ENCODE results near the gene DSTYK.
"Not testable (repeated sequence)": the region's sequence is repeated elsewhere in the genome, so short reads cannot be mapped to it uniquely, and the experiment has no call there.

The DSTYK gene

DNA sequence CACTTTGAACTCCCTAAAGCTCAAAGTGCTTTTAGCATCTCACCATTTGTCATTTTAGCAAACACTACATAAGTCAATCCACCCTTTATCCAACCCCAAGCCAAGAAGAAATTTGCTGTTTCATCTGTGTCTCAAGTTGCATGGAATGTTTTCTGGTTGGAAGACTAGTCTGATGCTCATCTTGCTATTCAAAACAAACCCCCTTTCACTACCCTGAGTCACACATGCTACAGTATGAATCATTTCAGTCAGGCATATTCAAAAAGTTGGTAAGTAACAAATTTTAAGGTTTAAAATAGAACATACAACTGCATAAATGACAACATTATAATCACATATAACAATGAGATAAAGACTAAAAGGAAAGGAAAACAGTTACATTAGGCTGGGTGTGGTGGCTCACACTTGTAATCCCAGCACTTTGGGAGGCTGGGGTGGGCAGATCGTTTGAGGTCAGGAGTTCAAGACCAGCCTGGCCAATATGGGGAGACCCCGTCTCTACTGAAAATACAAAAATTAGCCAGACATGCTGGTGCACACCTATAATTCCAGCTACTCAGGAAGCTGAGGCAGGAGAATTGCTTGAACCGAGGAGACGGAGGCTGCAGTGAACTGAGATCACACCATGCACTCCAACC is 38.7 kb downstream of the DSTYK start:
- DNase-seq (ENCODE audit: low read depth in 2 of 2, low spot score in 1 of 2), result no peak

DNA sequence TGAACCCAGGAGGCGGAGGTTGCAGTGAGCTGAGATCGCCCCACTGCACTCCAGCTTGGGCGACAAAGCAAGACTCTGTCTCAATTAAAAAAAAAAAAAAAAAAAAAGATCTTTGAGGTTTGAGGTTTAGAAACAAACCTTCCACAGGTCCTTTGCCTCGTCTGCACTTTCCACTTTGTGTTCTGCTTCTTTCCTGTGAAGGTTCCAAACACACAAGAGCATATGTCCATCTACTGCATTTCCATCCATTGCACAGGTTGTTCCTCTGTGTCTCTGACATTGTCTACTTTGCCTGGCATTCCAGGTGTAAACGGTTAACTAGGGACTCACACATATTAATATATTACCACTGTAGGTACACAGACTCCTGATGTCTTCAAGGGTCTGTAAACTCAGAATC is 40.1 kb downstream of the DSTYK start:
- no peak for DNase-seq (ENCODE audit: low read depth in 2 of 2, low spot score in 1 of 2)

- DNase-seq (ENCODE audit: low read depth in 2 of 2, low spot score in 1 of 2), result no peak
These were observed 40.8 kb downstream of the DSTYK start for GRCh38 chr1:205170532-205171269.

DNA sequence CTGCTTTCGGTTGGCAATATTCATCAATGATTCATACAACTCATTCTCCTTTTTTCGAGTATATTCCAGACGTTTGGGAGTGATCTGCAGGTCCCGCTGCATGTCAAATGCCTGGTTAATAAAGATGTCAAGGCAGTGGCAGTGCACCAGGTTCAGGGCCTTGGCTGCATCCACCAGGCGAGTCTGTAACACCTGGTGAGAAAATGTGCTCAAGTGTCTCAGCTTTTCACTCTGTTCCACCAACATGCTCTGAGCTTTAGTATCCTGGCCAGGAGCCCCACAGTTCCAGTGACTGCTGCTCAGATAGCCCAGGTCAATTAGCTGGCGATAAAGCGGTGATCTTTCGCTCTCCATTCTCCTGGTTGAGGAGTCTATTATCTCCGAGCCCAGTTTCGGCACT is 42.3 kb downstream of the DSTYK start:
- DNase-seq (ENCODE audit: low read depth in 2 of 2, low spot score in 1 of 2), result no peak

DNA sequence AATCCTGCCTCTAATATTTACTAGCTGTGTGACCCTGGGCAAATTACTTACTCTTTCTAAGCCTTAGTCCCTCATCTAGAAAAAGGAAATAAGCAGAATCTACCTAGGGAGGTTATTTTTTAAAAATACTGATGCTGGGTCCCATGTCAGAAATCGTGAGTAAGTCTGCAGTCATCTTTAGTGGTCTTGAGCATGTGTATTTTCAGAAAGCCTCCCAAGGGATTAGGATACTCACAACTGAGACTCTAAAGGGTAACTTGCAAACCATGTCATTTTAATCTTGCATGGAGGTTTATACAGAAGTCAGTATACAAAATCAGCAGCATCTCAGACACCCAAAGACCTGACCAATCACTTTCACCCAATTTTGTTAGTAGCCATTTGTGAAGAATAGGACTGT is 43.2 kb downstream of the DSTYK start:
- DNase-seq (ENCODE audit: low read depth in 2 of 2, low spot score in 1 of 2), result no peak

DNA sequence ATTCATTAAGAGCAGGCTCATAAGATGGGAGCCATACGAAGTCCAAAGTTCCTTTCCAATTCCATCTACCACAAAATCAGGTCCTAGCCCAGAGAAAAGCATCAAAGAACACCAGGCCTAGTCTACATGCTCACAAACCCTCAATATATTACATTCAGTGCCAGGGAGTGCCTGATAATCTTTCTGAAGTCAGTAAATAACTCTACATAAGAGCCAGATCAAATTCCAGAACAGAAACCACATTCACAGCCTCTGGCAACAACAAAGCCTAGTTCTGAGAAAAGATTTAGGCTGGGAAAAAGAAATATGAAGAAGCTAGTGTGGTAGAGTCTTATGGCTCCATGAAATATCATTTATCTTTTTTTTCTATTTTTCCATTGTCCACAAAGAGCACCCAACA is 49.2 kb downstream of the DSTYK start:
- DNase-seq (ENCODE audit: low read depth in 2 of 2, low spot score in 1 of 2), result no peak

DNA sequence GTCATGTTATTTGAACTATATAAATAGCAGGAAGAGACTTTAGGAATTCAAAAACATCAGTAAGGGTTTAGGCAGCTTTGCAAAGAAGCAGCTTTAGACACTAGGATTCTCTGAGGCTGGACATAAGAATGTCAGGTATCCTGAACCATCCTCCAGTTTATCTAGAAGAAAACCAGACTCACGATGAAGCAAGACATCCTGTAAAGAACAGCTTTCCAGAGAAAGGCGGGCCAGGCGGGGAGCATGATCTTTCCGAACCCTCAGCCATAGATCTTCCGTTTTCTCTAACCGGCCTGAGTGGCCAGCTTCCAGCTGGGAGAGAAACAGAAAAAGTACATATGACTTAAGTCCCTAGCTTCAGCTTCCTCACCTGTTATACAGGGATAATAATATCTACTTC is 50.4 kb downstream of the DSTYK start:
- no peak for DNase-seq (ENCODE audit: low read depth in 2 of 2, low spot score in 1 of 2)

- no peak for DNase-seq (ENCODE audit: low read depth in 2 of 2, low spot score in 1 of 2)
These were observed 53.4 kb downstream of the DSTYK start for GRCh38 chr1:205158048-205158616.

DNA sequence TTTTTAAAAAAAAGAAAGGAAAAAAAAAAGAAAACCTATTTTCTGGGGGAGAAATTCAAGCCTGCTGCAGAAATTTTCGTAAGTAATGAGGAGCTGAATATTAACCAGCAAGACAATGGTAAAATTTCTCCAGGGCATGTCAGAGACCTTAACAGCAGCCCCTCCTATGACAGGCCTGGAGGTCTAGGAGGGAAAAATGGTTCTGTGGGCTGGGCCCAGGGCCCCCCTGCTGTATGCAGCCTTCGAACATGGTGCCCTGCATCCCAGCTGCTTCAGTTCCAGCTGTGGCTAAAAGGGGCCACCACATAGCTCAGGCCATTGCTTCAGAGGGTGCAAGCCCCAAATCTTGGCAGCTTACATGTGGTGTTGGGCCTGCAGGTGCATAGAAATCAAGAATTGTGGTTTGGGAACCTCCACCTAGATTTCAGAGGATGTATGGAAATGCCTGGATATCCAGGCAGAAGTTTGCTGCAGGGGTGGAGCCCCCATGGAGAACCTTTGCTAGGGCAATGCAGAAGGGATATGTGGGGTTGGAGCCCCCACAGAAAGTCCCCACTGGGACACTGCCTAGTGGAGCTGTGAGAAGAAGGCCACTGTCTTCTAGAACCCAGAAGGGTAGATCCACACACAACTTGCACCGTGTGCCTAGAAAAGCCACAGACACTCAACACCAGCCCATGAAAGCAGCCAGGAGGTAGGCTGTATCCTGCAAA is 55.7 kb downstream of the DSTYK start:
- DNase-seq (ENCODE audit: low read depth in 2 of 2, low spot score in 1 of 2), result not testable (repeated sequence)

- no peak for DNase-seq (ENCODE audit: low read depth in 2 of 2, low spot score in 1 of 2)
These were observed 59.0 kb downstream of the DSTYK start for GRCh38 chr1:205152505-205152904.

DNA sequence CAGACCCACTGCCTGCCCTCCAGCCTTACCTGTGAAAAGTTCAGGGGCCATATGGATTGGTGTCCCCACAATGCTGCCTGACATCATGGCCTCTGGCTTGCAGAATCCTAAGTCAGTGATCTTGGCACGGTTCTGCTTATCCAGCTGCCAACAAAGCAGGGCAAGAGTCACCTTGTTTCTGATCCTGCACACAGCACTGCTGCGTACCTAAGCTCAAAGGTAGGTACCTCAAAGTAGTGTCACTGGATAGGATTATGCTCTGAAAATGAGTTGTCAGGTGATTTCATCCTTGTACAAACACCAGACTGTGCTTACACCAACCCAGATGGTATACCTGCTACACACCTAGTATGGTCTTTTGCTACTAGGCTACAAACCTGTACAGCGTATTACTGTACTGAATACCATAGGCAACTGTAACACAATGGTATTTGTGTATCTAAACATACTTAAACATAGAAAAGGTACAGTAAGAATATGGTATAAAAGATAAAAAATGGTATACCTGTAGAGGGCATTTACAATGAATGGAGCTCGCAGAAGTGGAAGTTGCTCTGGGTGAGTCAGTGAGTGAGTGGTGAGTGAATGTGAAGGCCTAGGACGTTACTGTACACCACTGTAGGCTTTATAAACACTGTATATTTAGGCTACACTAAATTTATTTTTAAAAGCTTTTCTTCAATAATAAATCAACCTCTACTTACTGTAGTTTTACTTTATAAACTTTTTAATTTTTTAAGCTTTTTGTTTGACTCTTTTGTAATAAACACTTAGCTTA is 60.7 kb downstream of the DSTYK start:
- no peak for DNase-seq (ENCODE audit: low read depth in 2 of 2, low spot score in 1 of 2)

DNA sequence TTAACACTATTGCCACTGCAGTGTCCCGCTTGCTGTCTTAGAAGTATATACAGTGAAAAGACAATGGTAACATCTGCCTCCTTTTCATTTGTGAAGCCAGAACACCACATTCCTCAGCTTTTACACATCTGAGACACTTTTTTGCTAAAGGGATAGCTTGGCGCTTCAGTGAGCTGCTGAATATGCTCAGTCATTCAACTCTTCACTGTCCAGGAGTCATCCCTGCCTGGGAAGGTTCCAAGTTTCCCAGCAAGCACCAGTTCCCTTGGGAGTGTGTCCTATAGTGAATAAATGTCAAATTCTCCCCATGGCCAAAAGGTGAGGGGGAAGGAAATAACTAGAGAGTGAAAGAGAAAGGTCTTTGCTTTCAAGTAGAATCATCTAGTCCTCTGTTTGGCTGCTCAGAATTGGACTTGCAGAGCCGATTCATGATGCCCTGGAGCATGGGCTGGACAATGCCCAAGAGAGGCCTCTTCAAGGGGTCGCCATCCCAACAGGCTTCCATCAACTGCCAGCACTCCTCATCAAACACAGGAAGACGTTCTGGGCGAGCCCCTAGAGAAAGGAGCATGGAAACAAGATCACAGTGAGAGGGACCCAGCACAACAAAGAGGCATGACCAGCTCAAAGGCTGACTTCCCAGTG is 64.2 kb downstream of the DSTYK start:
- DNase-seq (ENCODE audit: low read depth in 2 of 2, low spot score in 1 of 2), result no peak

DNA sequence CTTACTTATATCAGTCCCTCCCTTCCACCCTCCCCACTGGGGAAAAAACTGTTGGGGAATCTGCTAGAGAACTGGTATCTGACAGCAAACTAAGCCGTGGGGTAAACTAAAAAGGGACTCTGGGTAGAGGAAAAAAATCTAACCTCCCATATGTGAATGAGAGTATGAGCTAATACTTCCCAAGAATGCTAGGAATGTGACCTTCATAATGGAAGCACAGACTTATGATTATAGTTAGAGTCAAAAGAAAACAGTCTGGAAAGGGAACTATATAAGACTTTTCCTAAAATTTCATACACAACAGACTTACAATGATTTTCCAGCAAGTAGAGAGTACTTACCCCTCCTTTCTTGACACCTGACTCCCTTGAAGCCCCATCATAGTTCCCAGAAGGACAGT is 66.8 kb downstream of the DSTYK start:
- DNase-seq (ENCODE audit: low read depth in 2 of 2, low spot score in 1 of 2), result no peak

DNA sequence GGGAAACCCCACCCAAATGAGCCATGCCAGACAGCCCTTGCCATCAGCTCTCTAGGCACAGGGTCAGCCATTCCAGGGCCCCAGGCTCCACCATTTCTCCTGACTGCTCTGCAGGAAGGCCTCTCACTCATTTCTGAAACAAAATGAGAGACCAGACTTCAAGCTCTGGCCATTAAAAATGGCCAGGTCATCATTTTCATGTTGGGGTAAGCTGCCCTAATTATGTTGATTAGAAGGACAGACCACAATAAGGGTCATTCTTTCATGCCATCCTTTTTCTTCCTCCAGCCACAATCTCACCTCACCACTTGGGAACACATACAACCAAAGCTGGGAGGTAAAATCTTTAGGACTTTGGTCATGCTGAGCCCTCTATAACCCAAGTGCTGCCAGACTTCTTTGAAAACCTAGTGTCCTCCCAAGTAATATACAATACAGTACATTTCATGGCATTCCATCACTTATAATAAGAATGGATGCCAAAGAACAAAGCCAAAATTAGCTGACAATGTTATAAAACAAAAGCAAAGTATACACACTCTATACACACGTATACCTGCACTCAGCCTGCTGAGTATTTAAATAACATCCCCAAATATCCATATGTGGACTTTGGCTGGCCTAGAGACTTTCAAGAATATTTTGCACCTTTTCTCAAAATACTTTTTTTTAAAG is 67.3 kb downstream of the DSTYK start:
- no peak for DNase-seq (ENCODE audit: low read depth in 2 of 2, low spot score in 1 of 2)

DNA sequence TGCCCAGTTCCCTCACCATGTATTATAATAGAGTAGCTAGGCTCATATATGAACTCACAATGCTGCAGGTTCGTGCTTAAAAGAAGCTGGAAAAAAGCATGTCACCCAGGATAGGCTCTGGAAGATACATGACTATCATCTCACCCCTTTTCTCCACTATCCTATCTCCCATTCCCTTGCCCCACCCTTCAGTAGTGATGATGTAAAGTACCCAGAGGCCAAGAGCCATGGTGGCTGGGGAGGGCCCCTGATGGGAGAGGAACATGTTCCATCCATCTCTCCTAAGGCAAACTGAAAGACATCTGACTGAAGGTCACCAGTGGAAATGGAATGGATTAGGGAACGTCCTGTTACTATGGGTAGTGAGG is 69.4 kb downstream of the DSTYK start:
- DNase-seq (ENCODE audit: low read depth in 2 of 2, low spot score in 1 of 2), result no peak

- peak; percentile 45 to 47 for DNase-seq (ENCODE audit: low read depth in 2 of 2, low spot score in 1 of 2)
These were observed 70.0 kb downstream of the DSTYK start for GRCh38 chr1:205141236-205142101.

- no peak for DNase-seq (ENCODE audit: low read depth in 2 of 2, low spot score in 1 of 2)
These were observed 71.4 kb downstream of the DSTYK start for GRCh38 chr1:205140113-205140512.

DNA sequence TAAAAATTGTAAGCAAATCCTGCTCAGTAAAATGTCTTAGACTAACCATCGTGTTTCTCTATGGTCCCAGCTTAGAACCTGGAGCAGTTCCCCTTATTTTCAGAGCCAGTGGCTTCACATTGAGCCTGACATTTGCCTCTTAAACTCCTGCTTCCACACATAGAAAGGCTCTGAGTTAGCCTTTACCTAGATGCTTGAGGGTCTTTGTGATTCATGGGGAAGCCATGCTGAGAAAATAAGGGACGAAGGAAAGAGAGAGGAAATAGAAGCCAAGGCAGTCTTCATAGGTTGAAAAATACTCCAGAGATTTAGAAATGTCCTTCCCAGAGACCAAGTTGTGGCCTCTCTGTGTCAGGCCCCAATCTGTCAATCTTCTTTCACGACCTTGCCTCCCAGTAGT is 73.6 kb downstream of the DSTYK start:
- DNase-seq (ENCODE audit: low read depth in 2 of 2, low spot score in 1 of 2), result no peak

DNA sequence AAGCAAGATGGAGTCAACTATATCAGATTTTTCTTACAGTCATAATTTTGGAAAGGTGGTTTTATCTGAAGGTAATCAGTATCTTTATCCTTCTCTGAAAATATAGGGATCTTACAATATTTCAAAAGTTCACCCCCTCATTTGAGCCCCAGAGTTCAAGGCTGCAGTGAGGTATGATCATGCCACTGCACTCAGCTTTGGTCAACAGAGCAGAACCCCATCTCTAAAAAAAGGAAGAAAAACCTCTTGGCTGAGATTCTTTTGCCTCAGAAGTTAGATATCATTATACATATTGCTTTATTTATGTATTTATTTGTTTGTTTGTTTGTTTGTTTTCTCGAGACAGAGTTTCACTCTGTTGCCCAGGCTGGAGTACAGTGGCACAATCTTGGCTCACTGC is 78.2 kb downstream of the DSTYK start:
- no peak for DNase-seq (ENCODE audit: low read depth in 2 of 2, low spot score in 1 of 2)
